RWPE2 (cell line): ENCODE results near the gene CTNND2.

Experiments
- ATAC-seq: fragments of 200-7000 bp; cut with Tn5 transposase; 3 replicates; pipeline ENCODE4 v1.9.1; 2021; ENCODE audit warnings: low read depth
- DNase-seq: peaks from one replicate; pipeline ENCODE4 v3.0.0-alpha.2; 2020; ENCODE audit warnings: low spot score
- H3K27ac ChIP-seq: fragments of 450-650 bp; 2 replicates; pipeline ENCODE4 v1.5.1; 2017; ENCODE audit warnings: mild to moderate bottlenecking; ENCODE audit not compliant: poor library complexity, severe bottlenecking
- H3K27me3 ChIP-seq: fragments of 250-450 bp; sonication (Bioruptor Pico); 2 replicates; pipeline ENCODE4 v1.5.1; 2021; ENCODE audit warnings: mild to moderate bottlenecking, moderate library complexity; ENCODE audit not compliant: insufficient read depth, poor library complexity, severe bottlenecking
- H3K36me3 ChIP-seq: fragments of 250-450 bp; sonication (Bioruptor Pico); 2 replicates; pipeline ENCODE4 v1.5.1; 2020; ENCODE audit warnings: low read depth, mild to moderate bottlenecking, moderate library complexity
- H3K4me1 ChIP-seq: fragments of 250-450 bp; sonication (Bioruptor Pico); 2 replicates; pipeline ENCODE4 v1.5.1; 2021; ENCODE audit warnings: mild to moderate bottlenecking, moderate library complexity; ENCODE audit not compliant: insufficient read depth, poor library complexity, severe bottlenecking
- H3K4me3 ChIP-seq: fragments of 250-450 bp; sonication (Bioruptor Pico); 2 replicates; pipeline ENCODE4 v1.5.1; 2021; ENCODE audit warnings: mild to moderate bottlenecking, moderate library complexity; ENCODE audit not compliant: severe bottlenecking
- H3K9me3 ChIP-seq: fragments of 250-450 bp; sonication (Bioruptor Pico); 2 replicates; pipeline ENCODE4 v1.5.1; 2021; ENCODE audit warnings: mild to moderate bottlenecking, moderate library complexity; ENCODE audit not compliant: severe bottlenecking
- CTCF ChIP-seq: fragments of 450-650 bp; IDR thresholded peaks from one replicate; pipeline ENCODE4 v1.5.1; 2017; ENCODE audit warnings: mild to moderate bottlenecking, moderate library complexity; ENCODE audit not compliant: poor library complexity, severe bottlenecking

CTNND2 gene

GRCh38 chr5:11335881-11336760 lies 568.1 kb downstream of the CTNND2 start:
- ATAC-seq (no peak), DNase-seq (no peak)
- Histone ChIP-seq H3K4me3 (no peak overlapping the region), H3K27ac (no peak overlapping the region), H3K27me3 (peaks cover 13% of the 10 kb centered on the region), H3K4me1 (no peaks in the 10 kb centered on the region), H3K36me3 (no peaks in the 10 kb centered on the region), H3K9me3 (no peaks in the 10 kb centered on the region)
- TF ChIP-seq CTCF: no peak

GRCh38 chr5:11334404-11334803 lies 569.8 kb downstream of the CTNND2 start:
- H3K4me3 ChIP-seq: no peak overlapping the region
- no peaks in the 10 kb centered on the region for H3K9me3 ChIP-seq
- H3K27me3 ChIP-seq: peaks cover 8% of the 10 kb centered on the region
- no peaks in the 10 kb centered on the region for H3K36me3 ChIP-seq
- ATAC-seq (no peak), DNase-seq (no peak)
- no peak overlapping the region for H3K27ac ChIP-seq
- TF ChIP-seq CTCF: no peak
- H3K4me1 ChIP-seq: no peaks in the 10 kb centered on the region

- no peaks in the 10 kb centered on the region for H3K9me3 ChIP-seq
- no peaks in the 10 kb centered on the region for H3K27me3 ChIP-seq
- no peaks in the 10 kb centered on the region for H3K4me1 ChIP-seq
- no peak overlapping the region for H3K4me3 ChIP-seq
- H3K36me3 ChIP-seq: no peaks in the 10 kb centered on the region
- ATAC-seq (no peak), DNase-seq (no peak)
- H3K27ac ChIP-seq: no peak overlapping the region
- TF ChIP-seq CTCF: no peak
Observed at GRCh38 chr5:11329679-11330078, 574.6 kb downstream of the CTNND2 start.

GRCh38 chr5:11324521-11325289 lies 579.5 kb downstream of the CTNND2 start:
- no peaks in the 10 kb centered on the region for H3K27me3 ChIP-seq
- no peak overlapping the region for H3K4me3 ChIP-seq
- H3K27ac ChIP-seq: no peak overlapping the region
- ATAC-seq (no peak), DNase-seq (no peak)
- H3K36me3 ChIP-seq: no peaks in the 10 kb centered on the region
- H3K4me1 ChIP-seq: no peaks in the 10 kb centered on the region
- no peak for TF ChIP-seq CTCF
- no peaks in the 10 kb centered on the region for H3K9me3 ChIP-seq
